GM18507 (cell line): Measurements from ENCODE around the gene PRSS1.
"Not testable (repeated sequence)": the region's sequence is repeated elsewhere in the genome, so short reads cannot be mapped to it uniquely, and the experiment has no call there.

Experiments used
- DNase-seq: peaks from one replicate; pipeline ENCODE4 v3.0.0; 2011; ENCODE audit warnings: low read depth; ENCODE audit not compliant: insufficient read length; ENCODE audit errors: extremely low spot score
- FAIRE-seq: peaks from 2 replicates; lab custom pipeline; 2011; peaks lifted over from hg19 to GRCh38; lab: Jason Lieb, UNC

Gene PRSS1

GRCh38 chr7:142749218-142749993 is at the start of gene PRSS1:
PRSS1 (plus strand) TSS chr7:142749472; CDS start chr7:142749485, 13 bp downstream.
- FAIRE-seq = no peak
- DNase-seq = no peak

GRCh38 chr7:142700935-142701334 is 48.3 kb upstream of the PRSS1 start:
- not testable (repeated sequence) for FAIRE-seq, DNase-seq

- FAIRE-seq (no peak), DNase-seq (no peak)
These were observed 45.5 kb upstream of the PRSS1 start for GRCh38 chr7:142703655-142704305.

GRCh38 chr7:142708726-142709125 is 40.5 kb upstream of the PRSS1 start:
- FAIRE-seq = not testable (repeated sequence)

GRCh38 chr7:142709921-142710320 is 39.4 kb upstream of the PRSS1 start:
- FAIRE-seq (no peak), DNase-seq (no peak)

More at GRCh38 chr7:142708726-142709125, 40.5 kb upstream of the PRSS1 start:
- DNase-seq = not testable (repeated sequence)

GRCh38 chr7:142711196-142711595 is 38.1 kb upstream of the PRSS1 start:
- no peak for DNase-seq
- FAIRE-seq = no peak

GRCh38 chr7:142711746-142712616 is 37.3 kb upstream of the PRSS1 start:
- no peak for DNase-seq

GRCh38 chr7:142712617-142712957 is 36.7 kb upstream of the PRSS1 start:
- FAIRE-seq = no peak
- DNase-seq = no peak

More at GRCh38 chr7:142711746-142712616, 37.3 kb upstream of the PRSS1 start:
- no peak for FAIRE-seq

- DNase-seq (no peak), FAIRE-seq (no peak)
These were observed 34.9 kb upstream of the PRSS1 start for GRCh38 chr7:142714375-142714774.

GRCh38 chr7:142716596-142716995 is 32.7 kb upstream of the PRSS1 start:
- no peak for DNase-seq
- FAIRE-seq = no peak

GRCh38 chr7:142717453-142717852 is 31.8 kb upstream of the PRSS1 start:
- FAIRE-seq (no peak), DNase-seq (no peak)

GRCh38 chr7:142718313-142718712 is 31.0 kb upstream of the PRSS1 start:
- FAIRE-seq = no peak

GRCh38 chr7:142720172-142720773 is 29.0 kb upstream of the PRSS1 start:
- FAIRE-seq (no peak), DNase-seq (no peak)

More at GRCh38 chr7:142718313-142718712, 31.0 kb upstream of the PRSS1 start:
- no peak for DNase-seq

GRCh38 chr7:142720986-142721385 is 28.3 kb upstream of the PRSS1 start:
- DNase-seq (no peak), FAIRE-seq (no peak)

- DNase-seq = no peak
- no peak for FAIRE-seq
These were observed 27.0 kb upstream of the PRSS1 start for GRCh38 chr7:142722248-142722794.

GRCh38 chr7:142733271-142733670 is 16.0 kb upstream of the PRSS1 start:
- FAIRE-seq (no peak), DNase-seq (no peak)

- FAIRE-seq (peak; percentile 51), DNase-seq (no peak)
These were observed 9.3 kb upstream of the PRSS1 start for GRCh38 chr7:142739923-142740492.

- DNase-seq (no peak), FAIRE-seq (no peak)
These were observed 8.5 kb upstream of the PRSS1 start for GRCh38 chr7:142740786-142741185.

- DNase-seq, FAIRE-seq: not testable (repeated sequence)
These were observed 7.3 kb upstream of the PRSS1 start for GRCh38 chr7:142741932-142742331.
